Panc1 (cell line): Measurements from ENCODE around the gene PGPEP1. TPM values are rescaled to one million over a fixed set of nuclear protein-coding genes. Genes with fewer than 3 reads are reported as not detected.

ENCODE experiments used
- ATAC-seq: fragments of 200-7000 bp; cut with Tn5 transposase; 2 replicates; pipeline ENCODE4 v1.9.1; 2020; ENCODE audit warnings: mild to moderate bottlenecking, moderate library complexity
- BruUV-seq: library from RNA; stranded (reverse); fragments of 400-500 nt; replicated peaks from 2 replicates; lab custom pipeline; 2021; lab: Mats Ljungman, UMichigan
- CTCF ChIA-PET: fragments of 300-600 bp; sonication (Branson Sonifier 250); formaldehyde crosslinking; loops from one replicate; lab custom pipeline; 2022; ENCODE audit warnings: antibody characterized with exemption; lab: Charles Lee
- POLR2A ChIA-PET: fragments of 300-600 bp; sonication (Branson Sonifier 250); formaldehyde crosslinking; loops from one replicate; lab custom pipeline; 2022; ENCODE audit warnings: antibody characterized with exemption; lab: Charles Lee
- DNase-seq: peaks from one replicate; pipeline ENCODE4 v3.0.0-alpha.2; 2010; ENCODE audit warnings: low read depth, low spot score
- H3K27ac ChIP-seq: 2 replicates; pipeline ENCODE4 v1.5.1; 2011; ENCODE audit warnings: mild to moderate bottlenecking, low read length, inconsistent platforms
- H3K27me3 ChIP-seq: fragments of 200-500 bp; sonication (Bioruptor generic); 2 replicates; pipeline ENCODE4 v1.6.0; 2014; ENCODE audit warnings: low read length, inconsistent platforms; ENCODE audit not compliant: control insufficient read depth, insufficient read depth
- H3K36me3 ChIP-seq: fragments of 200-500 bp; sonication (Bioruptor generic); 2 replicates; pipeline ENCODE4 v1.5.1; 2014; ENCODE audit warnings: inconsistent platforms, mild to moderate bottlenecking, low read length, moderate library complexity; ENCODE audit not compliant: control insufficient read depth, insufficient read depth
- H3K4me1 ChIP-seq: 2 replicates; pipeline ENCODE4 v1.5.1; 2011; ENCODE audit warnings: inconsistent platforms, mild to moderate bottlenecking, low read length, moderate library complexity; ENCODE audit not compliant: control insufficient read depth, insufficient read depth
- H3K4me3 ChIP-seq, 2 experiments: 2 replicates each; pipeline ENCODE4 v1.5.1; 2011 to 2012; ENCODE audit warnings: low read depth in 2 of 2, low read length in 2 of 2, mild to moderate bottlenecking in 2 of 2, inconsistent platforms in 1 of 2, moderate library complexity in 1 of 2
- H3K9me3 ChIP-seq: fragments of 200-500 bp; sonication (Bioruptor generic); 2 replicates; pipeline ENCODE4 v1.5.1; 2014; ENCODE audit warnings: low read depth, mild to moderate bottlenecking, inconsistent platforms, low read length, moderate library complexity; ENCODE audit not compliant: control insufficient read depth, insufficient read depth
- CTCF ChIP-seq: fragments of 450-650 bp; IDR thresholded peaks from 2 replicates; pipeline ENCODE4 v1.5.1; 2017; ENCODE audit warnings: mild to moderate bottlenecking
- POLR2AphosphoS5 ChIP-seq: IDR thresholded peaks from 2 replicates; pipeline ENCODE4 v1.6.1; 2012; ENCODE audit warnings: mild to moderate bottlenecking, low read depth, low read length, moderate library complexity
- REST ChIP-seq, 2 experiments: IDR thresholded peaks; 2 replicates each; pipeline ENCODE4 v1.6.1; 2011 to 2012; ENCODE audit warnings: low read depth in 2 of 2, control low read depth in 1 of 2, low read length in 1 of 2, mild to moderate bottlenecking in 1 of 2, moderate library complexity in 1 of 2; ENCODE audit not compliant: insufficient read depth in 1 of 2
- SIN3A ChIP-seq: IDR thresholded peaks from 2 replicates; pipeline ENCODE4 v1.6.1; 2012; ENCODE audit warnings: low read depth, mild to moderate bottlenecking, low read length, moderate library complexity, borderline replicate concordance; ENCODE audit not compliant: insufficient read depth
- TCF7L2 ChIP-seq: IDR thresholded peaks from 2 replicates; pipeline ENCODE4 v1.6.1; 2011; ENCODE audit warnings: mild to moderate bottlenecking, low read depth, low read length, inconsistent platforms
- in situ Hi-C: cut with HindIII; loops from 2 replicates; pipeline ENCODE4 v1.10.0; 2016; ENCODE audit warnings: low sequenced_read_pairs, low pct_unique_long_range_greater_than_20kb
- intact Hi-C: fragments of 100-400 bp; cut with micrococcal nuclease; formaldehyde crosslinking; loops from one replicate; pipeline ENCODE4 v1.10.0; 2022; ENCODE audit not compliant: unreplicated experiment
- total RNA-seq: library from RNA; stranded (reverse); gene quantifications from one replicate; pipeline ENCODE4 v1.2.1, GENCODE V29; 2021; ENCODE audit not compliant: unreplicated experiment

The PGPEP1 gene
- total RNA-seq, 1 experiment from 2014 or later, result 36.3 TPM

GRCh38 chr19:18313398-18313797 lies 27.0 kb upstream of the PGPEP1 start:
- ATAC-seq (no peak), DNase-seq (no peak)
- intact Hi-C loops, result no loop called here
- in situ Hi-C loops, result no loop called here
- Histone ChIP-seq H3K27me3 (no peaks in the 10 kb centered on the region), H3K36me3 (no peaks in the 10 kb centered on the region), H3K4me3 (no peak overlapping the region), H3K9me3 (no peaks in the 10 kb centered on the region), H3K4me1 (peaks cover 13% of the 10 kb centered on the region; the same call in 1 of the 2 replicates), H3K27ac (no peak overlapping the region)
- CTCF ChIA-PET, result no interaction called here
- no TSS peak for BruUV-seq
- POLR2A ChIA-PET, result no interaction called here
- TF ChIP-seq REST (IDR thresholded peaks at IDR 0.05; ENCODE audit: insufficient read depth in 1 of 2, low read depth in 2 of 2, low read length in 1 of 2) (no peak), TCF7L2 (no peak), POLR2AphosphoS5 (no peak), CTCF (no peak), SIN3A (no peak)

GRCh38 chr19:18317961-18318800 lies 22.2 kb upstream of the PGPEP1 start:
- no peak for ATAC-seq
- POLR2A ChIA-PET, result interaction anchor here (0.5 kb wide), 1 partner anchor 390 kb away, joined by 5 read pairs; no protein-coding TSS in a partner anchor
- no peak for DNase-seq
- H3K27me3 ChIP-seq, result no peaks in the 10 kb centered on the region
- no TSS peak for BruUV-seq
- peaks cover 16% of the 10 kb centered on the region; the same call in 1 of the 2 replicates for H3K4me1 ChIP-seq
- H3K9me3 ChIP-seq, result no peaks in the 10 kb centered on the region
- CTCF ChIA-PET, result no interaction called here
- in situ Hi-C loops (no loop called here), intact Hi-C loops (no loop called here)
- H3K36me3 ChIP-seq, result no peaks in the 10 kb centered on the region; the same call in 1 of the 2 replicates
- H3K27ac ChIP-seq, result no peak overlapping the region
- no peak overlapping the region for H3K4me3 ChIP-seq
- TF ChIP-seq REST (IDR thresholded peaks at IDR 0.05; ENCODE audit: insufficient read depth in 1 of 2, low read depth in 2 of 2, low read length in 1 of 2), result no peak
- no peak for TF ChIP-seq CTCF
- no peak for TF ChIP-seq POLR2AphosphoS5
- no peak for TF ChIP-seq SIN3A
- no peak for TF ChIP-seq TCF7L2
